A673 (cell line): ENCODE measurements around the gene MRPL28.
"Not testable (repeated sequence)": the region's sequence is repeated elsewhere in the genome, so short reads cannot be mapped to it uniquely, and the experiment has no call there.

Source experiments
- CTCF ChIP-seq: fragments of 300-800, 200-600 bp; sonication (generic); conservative IDR thresholded peaks from 2 replicates; pipeline ENCODE4 v1.5.1; 2017; ENCODE audit warnings: low read depth, mild to moderate bottlenecking, antibody characterized with exemption, low read length, moderate library complexity, mixed read lengths
- EZH2 ChIP-seq: fragments of 200-600 bp; sonication (generic); IDR thresholded peaks from 2 replicates; pipeline ENCODE4 v1.6.1; 2017; ENCODE audit warnings: borderline replicate concordance, low read depth, mild to moderate bottlenecking, mixed read lengths, antibody characterized with exemption, low read length; ENCODE audit not compliant: poor library complexity, severe bottlenecking

- not testable (repeated sequence) for TF ChIP-seq CTCF, EZH2
These were observed 36.0 kb downstream of the MRPL28 start for GRCh38 chr16:334164-334832.
